HG03571 (cell line): Measurements from ENCODE around the gene TWNK.

ENCODE experiments used
- ATAC-seq: cut with Tn5 transposase; IDR thresholded peaks from one replicate; pipeline ENCODE4 v1.9.1; 2021; ENCODE audit not compliant: unreplicated experiment

Gene TWNK

DNA sequence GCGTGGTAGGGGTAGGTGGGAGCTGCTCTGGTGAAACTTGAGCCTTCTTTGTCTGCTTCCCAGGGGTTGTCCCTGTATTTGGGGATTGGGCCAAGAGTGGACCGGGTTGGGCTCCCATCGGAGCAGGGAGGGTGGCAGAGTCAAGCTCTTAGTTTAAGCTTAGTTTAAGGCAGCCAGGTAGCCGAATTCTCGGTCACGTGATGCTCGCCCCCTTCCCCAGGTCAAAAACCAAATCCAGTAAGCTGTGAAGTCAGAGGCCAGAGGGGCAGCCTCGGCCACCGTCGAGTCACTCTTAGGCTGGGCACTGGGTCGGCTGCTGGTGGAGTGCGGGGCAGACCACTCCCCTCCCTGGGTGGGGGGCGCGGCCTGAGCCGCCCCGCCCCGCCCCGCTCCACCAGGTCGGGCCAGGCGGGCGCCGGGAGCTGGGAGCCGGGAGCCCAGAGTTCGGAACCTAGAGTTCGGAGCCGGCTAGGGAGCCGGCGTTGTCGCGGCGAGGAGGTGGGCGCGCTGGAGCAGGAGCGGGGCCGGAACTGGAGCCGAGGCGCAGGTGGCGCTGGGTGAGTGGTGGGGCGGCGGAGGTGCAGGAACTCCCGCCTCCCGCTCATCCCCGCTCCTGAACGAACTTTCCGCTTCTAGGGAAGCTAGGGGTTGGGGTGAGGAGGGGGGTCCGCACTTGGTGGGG is 9.5 kb downstream of the TWNK start:
- ATAC-seq, result no peak

DNA sequence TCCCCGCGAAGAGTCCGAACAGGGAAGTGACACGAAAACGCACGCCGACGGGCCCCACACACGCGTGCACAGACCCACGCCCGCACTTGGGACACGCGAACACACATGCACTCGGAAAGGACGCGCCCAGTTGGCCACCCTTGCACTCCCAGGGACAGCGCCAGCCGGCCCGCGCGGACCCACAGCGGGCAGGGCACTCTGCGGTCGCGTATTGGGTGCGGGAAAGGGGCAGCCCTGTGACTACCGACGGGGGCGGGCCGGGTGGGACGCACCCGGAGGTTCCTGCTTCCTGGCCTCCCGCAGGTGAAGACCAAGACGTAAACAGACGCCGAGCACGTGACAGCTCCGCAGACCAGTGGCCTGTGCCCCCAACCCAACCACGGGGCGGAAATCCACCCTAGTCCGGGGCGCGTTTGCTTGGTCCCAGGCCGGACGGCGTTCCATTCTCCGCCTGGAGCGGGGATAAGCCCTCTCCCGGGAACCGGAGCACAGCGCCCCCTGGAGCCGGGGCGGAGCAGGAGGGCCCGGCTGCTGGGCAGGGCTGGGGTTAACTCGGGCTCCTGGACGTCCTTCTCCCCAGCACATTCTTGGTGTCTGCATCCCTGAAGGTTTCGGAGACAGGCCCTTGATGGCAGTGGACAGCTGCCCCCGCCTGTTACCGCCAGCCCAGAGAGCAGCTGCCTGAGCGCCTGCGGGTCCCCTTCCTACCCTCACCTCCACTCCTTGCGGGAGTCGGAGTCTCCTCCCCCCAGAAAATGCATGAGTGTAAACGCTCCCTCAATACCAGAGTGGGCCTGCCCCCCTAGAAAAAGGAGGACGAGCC is 10.2 kb downstream of the TWNK start:
- no peak for ATAC-seq

DNA sequence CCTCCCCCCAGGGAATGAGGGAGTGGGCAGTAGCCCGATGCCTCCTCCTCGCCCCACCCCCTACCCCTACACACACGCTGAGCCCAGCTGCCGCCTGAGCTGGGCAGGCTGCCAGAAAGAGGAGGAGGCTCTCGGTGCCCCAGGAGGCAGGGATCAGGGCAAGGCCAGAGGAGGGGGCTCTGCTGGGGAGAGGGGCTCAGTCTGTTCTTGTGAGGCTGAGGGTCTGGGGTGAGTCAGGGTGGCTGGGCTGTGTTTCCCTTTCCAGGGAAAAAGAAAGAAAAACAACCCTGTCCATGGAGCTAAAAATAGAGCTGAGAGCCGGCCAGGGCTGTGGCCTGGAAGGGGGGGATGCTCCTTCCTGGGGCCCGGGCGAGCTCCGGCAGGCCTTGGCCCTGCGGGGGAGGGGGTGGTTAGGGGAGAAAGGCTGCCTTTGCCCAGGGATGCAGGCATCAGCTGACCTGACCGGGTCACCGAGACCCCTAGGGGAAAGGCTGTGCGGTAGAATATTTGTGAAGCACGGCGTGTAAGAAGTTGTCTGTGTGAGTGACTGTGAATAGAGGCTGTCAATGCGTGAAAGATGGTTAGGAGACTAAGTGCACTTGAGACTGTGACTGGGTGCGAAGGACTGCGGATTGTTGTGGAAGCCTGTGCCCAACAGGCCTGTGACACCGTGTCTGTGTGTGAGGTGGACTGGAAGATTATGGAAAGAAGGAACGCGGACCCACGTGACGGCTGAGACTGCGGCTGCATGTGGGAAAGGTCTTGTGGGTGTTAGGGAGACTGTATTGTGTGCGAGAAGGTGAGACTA is 11.0 kb downstream of the TWNK start:
- ATAC-seq, result no peak

DNA sequence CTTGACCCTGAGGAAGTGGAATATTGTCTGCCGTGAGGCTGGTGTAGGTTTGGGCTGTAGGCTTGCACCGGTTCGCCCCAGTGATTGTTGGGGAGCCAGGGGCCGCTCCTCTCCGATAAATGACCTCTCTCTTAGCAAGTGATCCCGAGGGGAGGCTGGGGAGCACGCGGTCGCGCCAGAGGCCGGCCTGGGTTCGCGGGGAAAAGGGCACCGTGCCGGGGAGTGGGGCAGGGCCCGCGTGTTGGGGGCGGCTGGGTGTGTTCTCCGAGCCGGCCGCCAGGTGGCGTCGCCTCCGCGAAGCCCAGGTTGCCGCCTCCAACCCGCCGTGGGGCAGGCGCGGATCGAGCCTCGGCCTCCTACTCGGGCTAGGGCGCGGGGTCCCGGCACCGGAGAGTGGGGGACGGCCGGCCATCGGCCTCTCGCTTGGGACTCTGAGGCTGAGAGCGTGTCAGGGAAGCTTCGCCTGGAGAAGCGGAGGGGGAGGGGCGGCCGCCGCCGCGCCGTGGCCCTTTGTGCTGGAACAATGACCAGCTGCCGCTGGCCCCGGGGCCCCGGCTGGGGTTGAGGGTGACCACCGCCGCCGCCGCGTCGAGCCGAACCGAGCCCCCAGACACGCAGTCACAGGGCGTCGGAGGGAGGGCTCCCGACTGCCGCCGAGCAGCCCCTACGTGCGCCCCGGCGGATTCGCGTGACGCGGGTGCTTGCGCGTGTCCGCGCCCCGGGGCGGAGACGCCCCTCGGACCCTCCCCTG is 11.8 kb downstream of the TWNK start:
- peak; percentile 37 for ATAC-seq

DNA sequence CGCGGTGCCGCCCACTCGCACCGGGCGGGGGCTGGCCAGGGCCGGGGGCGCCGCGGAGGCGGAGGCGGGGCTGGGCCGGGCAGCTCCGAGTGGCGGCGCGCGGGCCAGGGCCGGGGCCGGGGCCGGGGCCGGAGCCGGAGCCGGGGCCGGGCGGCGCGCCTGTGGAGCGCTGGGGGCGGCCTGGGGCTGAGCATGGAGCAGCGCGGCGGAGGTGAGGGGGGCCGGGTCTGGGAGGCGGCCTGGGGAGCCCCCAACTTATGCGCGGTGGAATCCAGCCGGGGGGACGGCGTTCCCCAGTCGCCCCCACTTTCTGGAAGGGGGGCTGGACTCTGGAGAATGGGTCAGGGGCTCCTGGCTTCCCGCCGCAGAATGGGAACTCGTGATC is 12.4 kb downstream of the TWNK start, which contains the start of gene LZTS2:
Gene LZTS2, plus strand, starts transcription at position 67 of the 385 bp plus-strand sequence. CDS start 2,731 bp downstream, outside the sequence.
- ATAC-seq, result no peak

DNA sequence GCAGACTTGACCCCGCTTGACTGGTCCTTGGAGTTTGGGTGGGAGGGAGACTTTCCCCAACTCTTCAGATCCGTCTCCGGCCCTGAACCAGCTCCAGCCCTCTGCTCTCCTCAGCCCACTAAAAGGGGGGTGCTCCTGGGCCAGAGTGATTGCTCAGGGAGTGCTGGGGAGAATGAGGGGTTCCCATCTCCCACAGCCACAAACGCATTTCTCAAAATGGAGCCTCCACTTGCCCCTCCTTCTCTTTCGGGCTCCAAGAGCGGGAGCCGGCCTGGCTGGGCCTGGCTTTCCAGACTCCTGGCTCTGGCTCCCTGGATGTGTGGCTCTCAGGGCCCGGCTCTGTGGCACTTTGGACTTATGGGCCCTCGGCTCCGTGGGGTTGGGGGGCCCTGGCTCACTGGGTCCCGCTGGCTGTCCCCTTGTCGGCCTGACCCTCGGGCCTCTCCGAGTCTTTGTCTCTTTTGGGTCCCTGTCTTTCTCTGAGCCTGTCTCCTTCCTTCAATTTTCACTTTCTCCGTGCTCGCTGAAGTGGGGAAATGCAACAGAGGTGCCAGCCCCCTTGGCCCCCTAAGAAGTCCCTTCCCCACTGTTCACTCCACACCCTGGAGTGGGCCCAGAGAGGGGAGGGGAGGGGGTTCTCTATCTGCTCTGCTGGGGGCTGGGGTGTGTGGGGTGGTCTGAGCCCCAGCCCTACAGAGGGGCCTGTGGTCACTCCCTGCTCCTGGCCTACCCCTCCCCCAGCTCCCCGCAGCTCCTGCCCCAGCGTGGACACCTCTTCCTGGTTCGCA is 13.0 kb downstream of the TWNK start:
- ATAC-seq, result no peak

DNA sequence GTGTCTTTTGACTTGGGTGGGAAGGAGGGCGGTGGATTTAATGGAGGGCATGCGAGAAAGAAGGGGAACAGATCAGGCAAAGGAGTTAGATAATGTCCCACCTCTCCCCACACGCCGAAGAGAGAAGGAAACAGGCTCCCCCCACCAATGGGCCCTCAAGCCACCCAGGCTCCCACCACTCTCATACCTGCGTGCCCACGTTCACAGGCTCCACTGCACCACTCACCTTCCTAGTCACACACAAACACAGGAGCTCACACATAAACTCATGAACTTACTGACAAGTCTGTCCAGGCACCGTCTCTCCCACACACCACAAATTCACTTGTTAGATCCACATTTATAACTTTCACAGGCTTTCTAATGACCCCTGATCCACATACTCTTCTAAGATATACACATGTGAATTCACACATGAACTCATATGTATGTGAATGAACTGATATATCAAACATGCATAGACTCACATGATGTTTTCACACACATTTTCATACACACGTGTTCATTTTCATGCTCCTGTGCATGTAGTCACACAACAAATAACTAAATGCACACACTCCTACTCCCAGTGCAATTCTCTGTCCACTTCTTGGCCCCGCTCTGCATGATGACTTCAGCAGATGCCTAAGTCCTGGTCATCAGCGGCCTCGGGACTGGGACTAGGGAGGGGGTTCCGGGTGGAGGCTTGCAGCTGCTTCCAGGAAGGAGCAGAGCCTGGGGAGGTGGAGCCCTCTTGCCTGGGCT is 13.7 kb downstream of the TWNK start:
- ATAC-seq, result no peak

DNA sequence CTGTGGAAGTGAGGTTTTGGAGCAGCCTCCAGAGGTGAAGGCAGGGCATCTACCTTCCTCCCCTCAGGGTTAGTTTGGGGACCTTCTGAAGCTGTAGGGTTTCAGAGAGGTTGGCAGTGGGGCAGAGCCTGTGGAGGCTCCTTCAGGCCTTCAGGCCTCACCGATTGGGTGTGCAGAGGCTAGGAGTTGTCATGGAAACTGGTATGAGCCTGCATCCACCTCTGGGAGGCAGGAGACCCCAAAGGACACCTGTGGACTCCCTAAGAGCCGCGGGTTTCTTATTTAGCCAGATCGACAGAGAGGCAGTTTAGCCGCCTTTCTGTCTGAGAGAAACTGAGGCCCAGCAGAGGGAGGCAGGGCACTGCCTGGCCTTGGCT is 14.3 kb downstream of the TWNK start:
- ATAC-seq, result no peak

DNA sequence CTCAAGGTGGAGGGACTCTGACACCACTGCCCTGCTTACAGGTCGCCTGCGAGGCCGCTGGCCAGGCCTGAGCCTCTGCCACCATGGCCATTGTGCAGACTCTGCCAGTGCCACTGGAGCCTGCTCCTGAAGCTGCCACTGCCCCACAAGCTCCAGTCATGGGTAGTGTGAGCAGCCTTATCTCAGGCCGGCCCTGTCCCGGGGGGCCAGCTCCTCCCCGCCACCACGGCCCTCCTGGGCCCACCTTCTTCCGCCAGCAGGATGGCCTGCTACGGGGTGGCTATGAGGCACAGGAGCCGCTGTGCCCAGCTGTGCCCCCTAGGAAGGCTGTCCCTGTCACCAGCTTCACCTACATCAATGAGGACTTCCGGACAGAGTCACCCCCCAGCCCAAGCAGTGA is 15.1 kb downstream of the TWNK start:
- ATAC-seq, result no peak

DNA sequence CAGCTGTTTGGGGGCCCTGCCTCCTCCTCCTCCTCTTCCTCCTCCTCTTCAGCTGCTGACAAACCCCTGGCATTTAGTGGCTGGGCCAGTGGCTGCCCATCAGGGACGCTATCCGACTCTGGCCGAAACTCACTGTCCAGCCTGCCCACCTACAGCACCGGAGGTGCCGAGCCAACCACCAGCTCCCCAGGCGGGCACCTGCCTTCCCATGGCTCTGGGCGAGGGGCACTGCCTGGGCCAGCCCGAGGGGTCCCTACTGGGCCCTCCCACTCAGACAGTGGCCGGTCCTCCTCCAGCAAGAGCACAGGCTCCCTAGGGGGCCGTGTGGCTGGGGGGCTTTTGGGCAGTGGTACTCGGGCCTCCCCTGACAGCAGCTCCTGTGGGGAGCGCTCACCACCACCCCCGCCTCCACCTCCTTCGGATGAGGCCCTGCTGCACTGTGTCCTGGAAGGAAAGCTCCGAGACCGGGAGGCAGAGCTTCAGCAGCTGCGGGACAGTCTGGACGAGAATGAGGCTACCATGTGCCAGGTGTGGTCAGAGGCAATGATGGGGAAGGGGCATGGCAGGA is 16.4 kb downstream of the TWNK start:
- ATAC-seq, result no peak

DNA sequence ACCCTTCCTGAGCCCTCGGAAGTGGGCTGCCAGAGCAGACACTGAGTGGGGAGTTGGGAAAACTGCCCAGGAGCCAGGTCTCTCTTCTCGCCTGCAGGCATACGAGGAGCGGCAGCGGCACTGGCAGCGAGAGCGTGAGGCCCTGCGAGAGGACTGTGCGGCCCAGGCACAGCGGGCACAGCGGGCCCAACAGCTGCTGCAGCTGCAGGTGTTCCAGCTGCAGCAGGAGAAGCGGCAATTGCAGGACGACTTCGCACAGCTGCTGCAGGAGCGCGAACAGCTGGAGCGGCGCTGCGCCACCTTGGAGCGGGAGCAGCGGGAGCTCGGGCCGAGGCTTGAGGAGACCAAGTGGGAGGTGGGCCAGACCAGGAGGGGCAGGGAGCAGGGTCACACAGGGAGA is 18.0 kb downstream of the TWNK start:
- no peak for ATAC-seq

DNA sequence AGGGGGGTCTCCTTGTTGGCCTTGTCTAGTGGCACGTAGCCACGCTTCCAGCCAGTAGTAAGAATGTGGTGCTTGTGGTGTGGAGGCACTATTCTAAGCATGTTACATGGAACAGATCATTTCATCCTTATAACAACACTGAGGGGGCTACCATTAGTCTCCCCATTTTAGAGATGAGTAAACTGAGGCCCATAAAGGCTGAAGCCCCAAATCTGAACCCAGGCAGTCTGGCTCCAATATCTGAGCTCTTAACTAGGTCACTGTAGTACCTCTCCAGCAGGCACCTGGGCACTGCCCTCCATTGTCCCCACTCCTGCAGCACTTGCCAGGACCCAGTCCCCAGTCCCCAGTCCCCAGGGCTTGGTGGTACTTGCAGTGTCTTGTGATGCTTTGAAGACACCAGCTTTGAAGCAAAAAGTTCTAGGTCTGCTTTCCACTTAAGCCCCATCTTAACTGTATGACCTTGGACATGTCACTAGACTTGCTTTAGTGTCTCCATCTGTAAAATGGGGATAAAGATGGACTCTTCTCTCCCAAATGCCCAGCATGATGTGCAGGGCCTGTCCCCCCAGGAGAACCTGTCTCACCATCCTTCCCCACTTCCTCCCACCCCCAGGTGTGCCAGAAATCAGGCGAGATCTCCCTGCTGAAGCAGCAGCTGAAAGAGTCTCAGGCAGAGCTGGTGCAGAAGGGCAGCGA is 18.7 kb downstream of the TWNK start:
- no peak for ATAC-seq

DNA sequence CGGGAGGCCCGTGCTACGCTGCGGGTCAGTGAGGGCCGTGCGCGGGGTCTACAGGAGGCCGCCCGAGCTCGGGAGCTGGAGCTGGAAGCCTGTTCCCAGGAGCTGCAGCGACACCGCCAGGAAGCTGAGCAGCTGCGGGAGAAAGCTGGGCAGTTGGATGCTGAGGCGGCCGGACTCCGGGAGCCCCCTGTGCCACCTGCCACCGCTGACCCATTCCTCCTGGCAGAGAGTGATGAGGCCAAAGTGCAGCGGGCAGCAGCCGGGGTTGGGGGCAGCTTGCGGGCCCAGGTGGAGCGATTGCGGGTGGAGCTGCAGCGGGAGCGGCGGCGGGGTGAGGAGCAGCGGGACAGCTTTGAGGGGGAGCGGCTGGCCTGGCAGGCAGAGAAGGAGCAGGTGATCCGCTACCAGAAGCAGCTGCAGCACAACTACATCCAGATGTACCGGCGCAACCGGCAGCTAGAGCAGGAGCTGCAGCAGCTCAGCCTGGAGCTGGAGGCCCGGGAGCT is 19.3 kb downstream of the TWNK start:
- ATAC-seq, result no peak

DNA sequence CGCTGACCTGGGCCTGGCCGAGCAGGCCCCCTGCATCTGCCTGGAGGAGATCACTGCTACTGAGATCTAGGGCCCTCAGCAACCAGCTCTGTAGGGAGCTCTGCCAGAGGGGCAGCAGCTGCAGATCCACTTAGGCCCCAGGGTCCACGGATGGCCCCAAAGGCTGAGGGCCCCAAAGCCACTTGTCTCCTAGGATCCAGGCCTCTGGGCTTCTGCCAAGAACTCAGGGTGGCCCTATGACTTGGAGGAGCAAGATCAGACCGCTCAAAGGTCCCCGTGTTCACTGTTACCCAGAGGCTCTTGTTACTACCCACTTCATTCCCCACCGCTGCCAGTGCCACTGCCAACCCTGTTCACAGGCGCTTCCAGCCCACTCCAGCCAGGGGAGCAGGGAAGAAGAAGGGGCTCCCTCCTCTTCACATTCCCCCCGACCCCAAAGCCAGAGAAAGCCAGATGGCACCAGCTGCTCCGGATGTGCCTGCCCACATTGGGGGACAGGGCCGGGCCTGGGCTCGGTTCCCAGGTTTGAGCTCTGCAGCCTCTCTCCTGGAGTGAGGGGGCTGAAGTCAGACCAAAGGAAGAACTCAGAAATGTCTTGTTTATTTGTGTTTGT is 19.9 kb downstream of the TWNK start:
- no peak for ATAC-seq

DNA sequence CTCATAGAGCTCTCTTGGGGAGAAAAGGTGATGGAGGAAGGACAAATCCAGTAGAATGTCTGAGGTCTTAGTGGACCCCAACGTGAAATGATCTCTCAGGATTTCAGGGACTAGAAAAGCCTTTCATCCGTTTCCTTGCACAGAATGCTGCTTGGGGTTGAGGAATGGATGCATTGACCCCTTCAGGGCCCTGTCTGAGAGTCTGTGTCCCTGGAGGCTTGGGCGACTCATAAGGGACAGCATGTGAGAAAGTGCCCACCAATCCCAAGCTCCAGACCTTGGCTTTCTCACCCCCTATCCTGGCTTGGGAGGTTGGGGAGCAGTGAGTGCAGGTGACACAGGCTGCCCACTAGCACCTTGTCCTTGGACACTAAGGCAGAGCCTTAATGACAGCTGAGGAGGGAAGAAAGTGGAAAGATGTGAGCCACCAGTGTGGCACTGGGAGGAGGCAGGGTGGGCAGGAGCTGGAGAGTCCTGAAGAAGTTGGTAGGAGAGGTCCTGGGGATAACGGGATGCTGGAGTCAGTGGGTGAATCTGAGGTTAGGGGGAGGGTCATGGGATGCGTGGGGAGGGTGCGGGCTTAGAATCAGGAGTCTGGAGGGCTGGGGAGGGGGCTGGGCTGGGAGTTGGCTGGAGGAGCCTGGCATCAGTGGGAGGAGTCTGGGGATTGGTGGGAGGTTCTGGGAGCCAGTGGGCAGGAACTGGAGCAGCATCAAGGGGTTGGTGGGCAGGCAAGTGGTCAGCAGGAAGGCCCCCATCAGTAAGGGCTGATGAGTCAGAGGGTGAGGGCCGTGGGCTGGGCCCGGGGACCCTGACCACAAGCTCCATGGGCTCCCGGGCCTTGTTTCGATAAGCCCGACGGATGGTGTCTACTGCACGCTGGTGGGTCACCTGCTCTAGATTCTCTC is 20.8 kb downstream of the TWNK start:
- no peak for ATAC-seq

DNA sequence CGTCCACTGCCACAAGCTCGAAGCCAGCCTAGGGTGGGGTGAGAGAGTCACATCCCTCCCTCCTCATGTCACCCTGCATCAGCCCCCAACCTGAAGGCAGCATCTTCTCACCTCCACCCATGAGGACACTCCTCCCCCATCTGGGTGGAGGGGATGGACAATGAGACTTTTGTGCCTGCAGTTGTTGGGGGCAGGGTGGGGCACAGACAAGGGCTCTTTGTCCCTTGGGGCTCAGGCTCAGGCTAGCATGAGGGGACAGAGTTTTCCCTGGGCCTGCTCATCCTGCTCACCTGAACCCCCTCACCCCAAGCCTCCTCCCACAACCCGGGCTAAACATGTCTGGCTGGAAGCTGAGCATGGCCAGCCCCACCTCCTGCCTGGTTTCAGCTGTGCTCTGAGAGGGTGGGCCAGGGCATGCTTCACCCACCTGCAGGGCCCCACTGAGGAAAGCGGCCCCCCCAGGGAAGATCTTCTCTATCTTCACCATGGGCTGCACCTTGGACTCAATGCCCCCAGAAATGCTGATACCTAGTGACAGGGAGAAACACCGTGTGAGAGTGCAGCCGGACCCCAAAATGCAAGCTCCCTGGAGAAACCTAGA is 21.6 kb downstream of the TWNK start:
- ATAC-seq, result no peak

DNA sequence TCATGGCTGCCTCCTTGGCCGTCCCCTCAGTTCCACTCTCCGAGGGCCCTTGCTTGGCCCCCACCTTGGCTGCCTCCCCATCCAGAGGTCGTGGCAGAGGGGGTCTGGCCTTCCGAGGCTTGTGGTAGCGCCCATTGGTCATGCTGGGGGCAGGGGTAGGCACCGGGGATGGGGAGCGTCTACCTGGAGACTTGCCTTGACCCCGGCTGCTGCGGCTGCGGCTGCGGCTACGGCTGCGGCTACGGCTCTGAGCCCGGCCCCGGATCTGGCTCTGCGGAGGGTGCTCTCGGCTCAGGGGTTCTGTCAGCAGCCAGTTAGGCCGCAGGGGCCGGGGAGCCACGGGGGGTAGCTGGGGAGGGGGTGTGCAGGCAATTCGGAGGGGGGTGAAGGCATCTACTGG is 23.0 kb downstream of the TWNK start:
- no peak for ATAC-seq
